ENCODE data around the gene DOCK4. TPM values are rescaled to one million over a fixed set of nuclear protein-coding genes. Genes with fewer than 3 reads are reported as not detected.

Gene DOCK4
- total RNA-seq, 3 donors from 2014 or later = 31.7 to 43.3 (median 41.9) TPM

GRCh38 chr7:111789048-111789320, 417.2 kb downstream of the DOCK4 start:
- Histone ChIP-seq H3K9me3 (peaks cover 0 to 5% of the 10 kb centered on the region in 2 donors), H3K27ac (no peak overlapping the region), H3K27me3 (no peaks in the 10 kb centered on the region), H3K4me1 (no peaks in the 10 kb centered on the region), H3K4me3 (no peak overlapping the region), H3K36me3 (no peaks in the 10 kb centered on the region)
- TF ChIP-seq CTCF (IDR thresholded peaks at IDR 0.05) (no peak), POLR2A (IDR thresholded peaks at IDR 0.05) (no peak)
- intact Hi-C loops (cut with DNase I; ENCODE audit: low total_unique reads) = no loop called here
- DNase-seq (ENCODE audit: low spot score in 2 of 2) = no peak

- Histone ChIP-seq H3K4me1 (no peaks in the 10 kb centered on the region), H3K9me3 (no peaks in the 10 kb centered on the region), H3K27ac (no peak overlapping the region), H3K36me3 (no peaks in the 10 kb centered on the region), H3K27me3 (no peaks in the 10 kb centered on the region), H3K4me3 (no peak overlapping the region)
- TF ChIP-seq POLR2A (IDR thresholded peaks at IDR 0.05) (no peak), POLR2AphosphoS5 (IDR thresholded peaks at IDR 0.05) (no peak), CTCF (IDR thresholded peaks at IDR 0.05) (no peak)
- no peak for DNase-seq (ENCODE audit: low spot score in 2 of 2)
- intact Hi-C loops (cut with DNase I; ENCODE audit: low total_unique reads) = no loop called here
Observed at GRCh38 chr7:111788286-111789047, 417.7 kb downstream of the DOCK4 start.

GRCh38 chr7:111787741-111788140, 418.5 kb downstream of the DOCK4 start:
- no peak overlapping the region for H3K27ac ChIP-seq
- intact Hi-C loops (cut with DNase I; ENCODE audit: low total_unique reads) = no loop called here
- H3K4me3 ChIP-seq = no peak overlapping the region
- H3K36me3 ChIP-seq = no peaks in the 10 kb centered on the region
- DNase-seq (ENCODE audit: low spot score in 2 of 2) = no peak
- no peak for TF ChIP-seq POLR2AphosphoS5 (IDR thresholded peaks at IDR 0.05)
- H3K9me3 ChIP-seq = no peaks in the 10 kb centered on the region
- H3K4me1 ChIP-seq = no peaks in the 10 kb centered on the region
- H3K27me3 ChIP-seq = no peaks in the 10 kb centered on the region

GRCh38 chr7:111787099-111787498, 419.1 kb downstream of the DOCK4 start:
- Histone ChIP-seq H3K36me3 (no peaks in the 10 kb centered on the region), H3K4me1 (no peaks in the 10 kb centered on the region)

GRCh38 chr7:111785076-111785475, 421.1 kb downstream of the DOCK4 start:
- DNase-seq (ENCODE audit: low spot score in 2 of 2) = no peak
- Histone ChIP-seq H3K9me3 (no peaks in the 10 kb centered on the region), H3K27me3 (no peaks in the 10 kb centered on the region), H3K27ac (no peak overlapping the region), H3K4me1 (no peaks in the 10 kb centered on the region), H3K4me3 (no peak overlapping the region), H3K36me3 (no peaks in the 10 kb centered on the region)
- TF ChIP-seq CTCF (IDR thresholded peaks at IDR 0.05) = no peak
- intact Hi-C loops (cut with DNase I; ENCODE audit: low total_unique reads) = no loop called here

More at GRCh38 chr7:111787099-111787498, 419.1 kb downstream of the DOCK4 start:
- TF ChIP-seq POLR2A (IDR thresholded peaks at IDR 0.05) (no peak), CTCF (IDR thresholded peaks at IDR 0.05) (no peak), POLR2AphosphoS5 (IDR thresholded peaks at IDR 0.05) (no peak)
- no peaks in the 10 kb centered on the region for H3K27me3 ChIP-seq
- intact Hi-C loops (cut with DNase I; ENCODE audit: low total_unique reads) = no loop called here
- no peak overlapping the region for H3K4me3 ChIP-seq
- H3K9me3 ChIP-seq = no peaks in the 10 kb centered on the region
- DNase-seq (ENCODE audit: low spot score in 2 of 2) = no peak
- no peak overlapping the region for H3K27ac ChIP-seq

GRCh38 chr7:111784296-111784695, 421.9 kb downstream of the DOCK4 start:
- Histone ChIP-seq H3K36me3 (no peaks in the 10 kb centered on the region), H3K27ac (no peak overlapping the region), H3K9me3 (no peaks in the 10 kb centered on the region), H3K4me3 (no peak overlapping the region), H3K27me3 (no peaks in the 10 kb centered on the region), H3K4me1 (no peaks in the 10 kb centered on the region)
- no peak for DNase-seq (ENCODE audit: low spot score in 2 of 2)
- intact Hi-C loops (cut with DNase I; ENCODE audit: low total_unique reads) = loop anchor here (5.0 kb wide), 1 partner anchor 728 kb away; no protein-coding TSS in a partner anchor
- TF ChIP-seq POLR2AphosphoS5 (IDR thresholded peaks at IDR 0.05) (no peak), CTCF (IDR thresholded peaks at IDR 0.05) (no peak), POLR2A (IDR thresholded peaks at IDR 0.05) (no peak)
